SU-DHL-6 (cell line): ENCODE results near the gene CCDC116.

ENCODE experiments used
- EZH2phosphoT487 ChIP-seq: fragments of 200-600 bp; sonication (generic), shearing (Covaris generic); conservative IDR thresholded peaks from 2 replicates; pipeline ENCODE4 v1.6.1; 2018; ENCODE audit warnings: mild to moderate bottlenecking, antibody characterized with exemption, low read length, moderate library complexity, mixed read lengths
- TF ChIP-seq, protein P1 (sequence below): fragments of 200-600 bp; sonication (generic); IDR thresholded peaks from one replicate; pipeline ENCODE4 v1.5.1; 2017; ENCODE audit warnings: antibody characterized with exemption, mild to moderate bottlenecking, low read length, moderate library complexity; ENCODE audit not compliant: insufficient read depth, poor library complexity, severe bottlenecking

DNA sequence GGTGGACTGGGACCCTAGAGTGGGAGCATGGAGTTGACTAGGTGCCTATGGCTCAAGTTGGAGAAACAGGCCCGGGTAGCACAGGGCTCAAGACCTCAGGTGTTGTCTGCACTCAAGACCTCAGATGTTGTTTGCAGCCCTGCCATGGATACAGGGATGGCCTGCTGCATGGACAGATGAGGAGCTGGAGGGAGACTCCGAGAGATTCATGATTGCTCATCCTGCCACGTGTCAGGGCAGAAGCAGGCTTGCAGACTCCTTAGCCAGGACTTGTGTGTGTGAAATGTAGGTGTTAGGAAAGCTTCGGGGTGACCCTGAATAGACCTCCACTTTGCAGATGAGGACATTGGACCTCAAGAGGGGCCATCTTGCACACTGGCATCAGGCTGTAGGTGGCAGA, 921 bp downstream of the CCDC116 start:
- TF ChIP-seq, protein P1, sequence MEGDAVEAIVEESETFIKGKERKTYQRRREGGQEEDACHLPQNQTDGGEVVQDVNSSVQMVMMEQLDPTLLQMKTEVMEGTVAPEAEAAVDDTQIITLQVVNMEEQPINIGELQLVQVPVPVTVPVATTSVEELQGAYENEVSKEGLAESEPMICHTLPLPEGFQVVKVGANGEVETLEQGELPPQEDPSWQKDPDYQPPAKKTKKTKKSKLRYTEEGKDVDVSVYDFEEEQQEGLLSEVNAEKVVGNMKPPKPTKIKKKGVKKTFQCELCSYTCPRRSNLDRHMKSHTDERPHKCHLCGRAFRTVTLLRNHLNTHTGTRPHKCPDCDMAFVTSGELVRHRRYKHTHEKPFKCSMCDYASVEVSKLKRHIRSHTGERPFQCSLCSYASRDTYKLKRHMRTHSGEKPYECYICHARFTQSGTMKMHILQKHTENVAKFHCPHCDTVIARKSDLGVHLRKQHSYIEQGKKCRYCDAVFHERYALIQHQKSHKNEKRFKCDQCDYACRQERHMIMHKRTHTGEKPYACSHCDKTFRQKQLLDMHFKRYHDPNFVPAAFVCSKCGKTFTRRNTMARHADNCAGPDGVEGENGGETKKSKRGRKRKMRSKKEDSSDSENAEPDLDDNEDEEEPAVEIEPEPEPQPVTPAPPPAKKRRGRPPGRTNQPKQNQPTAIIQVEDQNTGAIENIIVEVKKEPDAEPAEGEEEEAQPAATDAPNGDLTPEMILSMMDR = no peak
- no peak for TF ChIP-seq EZH2phosphoT487
